Measurements from ENCODE around the gene VPS11.

Gene VPS11

DNA sequence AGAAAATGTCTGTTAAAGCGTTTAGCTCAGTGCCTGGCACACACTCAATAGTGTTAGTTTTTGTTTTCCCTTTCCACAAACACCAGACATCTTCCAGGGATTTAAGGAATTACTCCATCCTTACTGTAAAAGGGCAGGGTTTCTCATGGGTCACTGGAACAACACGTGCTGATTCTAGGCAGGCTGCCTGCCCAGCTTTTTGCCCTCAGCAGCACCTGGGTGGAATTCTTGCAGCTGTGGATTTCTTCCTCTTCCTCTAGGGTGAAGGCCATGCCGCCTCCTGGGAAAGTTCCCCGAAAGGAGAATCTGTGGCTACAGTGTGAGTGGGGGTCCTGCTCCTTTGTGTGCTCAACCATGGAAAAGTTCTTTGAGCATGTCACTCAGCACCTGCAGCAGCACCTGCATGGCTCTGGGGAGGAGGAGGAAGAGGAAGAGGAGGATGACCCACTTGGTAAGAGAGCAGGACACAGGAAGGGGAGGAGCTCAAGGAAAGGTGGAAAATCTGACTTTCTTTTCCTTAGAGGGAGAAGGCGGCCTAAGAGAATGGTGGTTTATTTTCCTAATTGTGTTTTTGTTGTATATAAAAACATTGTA, 59.2 kb downstream of the VPS11 start:
- no peak for DNase-seq

DNA sequence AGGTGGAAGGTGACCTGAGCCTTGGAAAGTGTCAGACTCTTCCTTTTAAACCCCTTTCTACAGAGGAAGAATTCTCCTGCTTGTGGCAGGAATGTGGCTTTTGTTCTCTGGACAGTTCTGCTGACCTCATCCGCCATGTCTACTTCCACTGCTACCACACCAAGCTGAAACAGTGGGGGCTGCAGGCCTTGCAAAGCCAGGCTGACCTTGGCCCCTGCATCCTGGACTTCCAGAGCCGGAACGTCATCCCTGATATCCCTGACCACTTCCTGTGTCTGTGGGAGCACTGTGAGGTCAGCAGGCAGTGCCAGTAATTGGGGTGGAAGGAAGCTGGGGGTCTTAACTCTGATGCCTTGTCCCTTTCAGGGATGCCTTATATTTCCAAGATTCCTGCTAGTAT, 63.0 kb downstream of the VPS11 start:
- DNase-seq = no peak

Data from cortex of kidney (tissue), 1 donor.